ENCODE results near the gene SLC35F3.
"Not testable (repeated sequence)": the region's sequence is repeated elsewhere in the genome, so short reads cannot be mapped to it uniquely, and the experiment has no call there.

The SLC35F3 gene

GRCh38 chr1:233904633-233905415, at the start of gene SLC35F3:
Gene SLC35F3 (plus strand): TSS chr1:233904676.
- DNase-seq = no peak

GRCh38 chr1:233859446-233859845, 45.0 kb upstream of the SLC35F3 start:
- no peak for DNase-seq

GRCh38 chr1:233863901-233864545, 40.5 kb upstream of the SLC35F3 start:
- DNase-seq = no peak

GRCh38 chr1:233864578-233864977, 39.9 kb upstream of the SLC35F3 start:
- DNase-seq = no peak

- DNase-seq = no peak
These were observed 39.3 kb upstream of the SLC35F3 start for GRCh38 chr1:233865216-233865615.

- DNase-seq = no peak
These were observed 38.6 kb upstream of the SLC35F3 start for GRCh38 chr1:233865902-233866301.

- DNase-seq = no peak
These were observed 37.4 kb upstream of the SLC35F3 start for GRCh38 chr1:233867028-233867427.

- DNase-seq = no peak
These were observed 36.0 kb upstream of the SLC35F3 start for GRCh38 chr1:233868461-233868860.

GRCh38 chr1:233869680-233870079, 34.8 kb upstream of the SLC35F3 start:
- DNase-seq = no peak

GRCh38 chr1:233873666-233874065, 30.8 kb upstream of the SLC35F3 start:
- no peak for DNase-seq

GRCh38 chr1:233879841-233880240, 24.6 kb upstream of the SLC35F3 start:
- DNase-seq = no peak

GRCh38 chr1:233883671-233884070, 20.8 kb upstream of the SLC35F3 start:
- DNase-seq = no peak

GRCh38 chr1:233884461-233885151, 19.9 kb upstream of the SLC35F3 start:
- no peak for DNase-seq

- DNase-seq = no peak
These were observed 19.1 kb upstream of the SLC35F3 start for GRCh38 chr1:233885196-233885920.

GRCh38 chr1:233891151-233891550, 13.3 kb upstream of the SLC35F3 start:
- not testable (repeated sequence) for DNase-seq

- no peak for DNase-seq
These were observed 6.9 kb upstream of the SLC35F3 start for GRCh38 chr1:233897325-233898162.

- no peak for DNase-seq
These were observed 3.0 kb upstream of the SLC35F3 start for GRCh38 chr1:233901495-233901894.

- no peak for DNase-seq
These were observed 1.1 kb downstream of the SLC35F3 start for GRCh38 chr1:233905416-233906051.

GRCh38 chr1:233907151-233907550, 2.7 kb downstream of the SLC35F3 start:
- DNase-seq = no peak

GRCh38 chr1:233908092-233908491, 3.6 kb downstream of the SLC35F3 start:
- no peak for DNase-seq

GRCh38 chr1:233909195-233909594, 4.7 kb downstream of the SLC35F3 start:
- no peak for DNase-seq

- DNase-seq = no peak
These were observed 8.0 kb downstream of the SLC35F3 start for GRCh38 chr1:233912447-233912846.

Measured in activated CD4-positive, CD25-positive, alpha-beta regulatory T cell (primary cell).